GM23248 (cell line): ENCODE data around the gene RTN4R. TPM values are rescaled to one million over a fixed set of nuclear protein-coding genes. Genes with fewer than 3 reads are reported as not detected.

Experiments used
- DNase-seq: peaks from one replicate; pipeline ENCODE4 v3.0.0-alpha.2; 2015
- H2AFZ ChIP-seq: fragments of 200-600 bp; sonication (generic); 2 replicates; pipeline ENCODE4 v1.6.1; 2016; ENCODE audit warnings: antibody characterized with exemption
- H3F3A ChIP-seq: fragments of 200-600 bp; sonication (generic); 2 replicates; pipeline ENCODE4 v1.6.1; 2016; ENCODE audit warnings: mild to moderate bottlenecking, antibody characterized with exemption, mixed run types; ENCODE audit not compliant: insufficient read depth
- H3K27ac ChIP-seq: fragments of 200-600 bp; sonication (generic); 2 replicates; pipeline ENCODE4 v1.5.1; 2016; ENCODE audit warnings: mild to moderate bottlenecking
- H3K27me3 ChIP-seq: fragments of 200-600 bp; sonication (generic); replicated peaks from 2 replicates; pipeline ENCODE4 v1.6.1; 2016; ENCODE audit warnings: mild to moderate bottlenecking; ENCODE audit not compliant: insufficient read depth
- H3K36me3 ChIP-seq: fragments of 200-600 bp; sonication (generic); 2 replicates; pipeline ENCODE4 v1.6.1; 2016; ENCODE audit warnings: low read depth, mild to moderate bottlenecking
- H3K4me1 ChIP-seq: fragments of 200-600 bp; sonication (generic); 2 replicates; pipeline ENCODE4 v1.6.1; 2016; ENCODE audit warnings: mild to moderate bottlenecking; ENCODE audit not compliant: insufficient read depth
- H3K4me2 ChIP-seq: fragments of 200-600 bp; sonication (generic); one replicate; pipeline ENCODE4 v1.6.1; 2016; ENCODE audit warnings: mild to moderate bottlenecking; ENCODE audit not compliant: unreplicated experiment
- H3K4me3 ChIP-seq: fragments of 200-600 bp; sonication (generic); 2 replicates; pipeline ENCODE4 v1.5.1; 2016; ENCODE audit warnings: mild to moderate bottlenecking
- H3K79me2 ChIP-seq: fragments of 200-600 bp; sonication (generic); 2 replicates; pipeline ENCODE4 v1.6.1; 2016; ENCODE audit warnings: mild to moderate bottlenecking; ENCODE audit not compliant: insufficient read depth
- H3K9ac ChIP-seq: fragments of 200-600 bp; sonication (generic); 2 replicates; pipeline ENCODE4 v1.6.1; 2016; ENCODE audit warnings: mild to moderate bottlenecking
- H3K9me2 ChIP-seq: fragments of 200-600 bp; sonication (generic); 2 replicates; pipeline ENCODE4 v1.6.1; 2016; ENCODE audit warnings: mixed run types, mild to moderate bottlenecking, moderate library complexity; ENCODE audit not compliant: insufficient read depth
- H3K9me3 ChIP-seq: fragments of 200-600 bp; sonication (generic); one replicate; pipeline ENCODE4 v1.6.1; 2017; ENCODE audit warnings: low read depth
- H4K20me1 ChIP-seq: fragments of 200-600 bp; sonication (generic); 2 replicates; pipeline ENCODE4 v1.6.0; 2016; ENCODE audit not compliant: insufficient read depth
- EZH2 ChIP-seq: fragments of 200-600 bp; sonication (generic); IDR thresholded peaks from 2 replicates; pipeline ENCODE4 v1.6.1; 2018; ENCODE audit warnings: antibody characterized with exemption, mild to moderate bottlenecking; ENCODE audit not compliant: insufficient read depth, poor library complexity, severe bottlenecking
- EZH2phosphoT487 ChIP-seq: fragments of 200-600 bp; sonication (generic); IDR thresholded peaks from 2 replicates; pipeline ENCODE4 v1.6.1; 2018; ENCODE audit warnings: antibody characterized with exemption, moderate library complexity, mild to moderate bottlenecking, low read depth; ENCODE audit not compliant: insufficient read depth
- WGBS, 2 experiments: methylation state at CpG; one replicate each; pipeline ENCODE4 v1.1.6; 2015 to 2017; ENCODE audit warnings: low lambda C conversion rate in 2 of 2, low coverage in 1 of 2; ENCODE audit errors: missing lambda C conversion rate in 2 of 2; 5-methylcytosine and 5-hydroxymethylcytosine counted together
- in situ Hi-C: fragments of 300-500 bp; cut with MboI; formaldehyde crosslinking; loops from 2 replicates; pipeline ENCODE4 v1.15.0; 2020
- polyA plus RNA-seq: library from polyadenylated mRNA; unstranded; fragments of >200 nt; fragmentation: Nextera tagmentation; extraction: Ambion mirVana; gene quantifications from 2 replicates; pipeline ENCODE4 v1.2.1, GENCODE V29; 2016
- total RNA-seq: library from RNA; depleted of rRNA; stranded (reverse); fragments of >200 nt; shearing (Covaris generic); gene quantifications from 2 replicates; pipeline ENCODE4 v1.2.3, GENCODE V29; 2014

RTN4R gene
- total and polyA plus RNA-seq, 2 experiments from 2014 or later: 0.25 TPM; not detected in 1

DNA sequence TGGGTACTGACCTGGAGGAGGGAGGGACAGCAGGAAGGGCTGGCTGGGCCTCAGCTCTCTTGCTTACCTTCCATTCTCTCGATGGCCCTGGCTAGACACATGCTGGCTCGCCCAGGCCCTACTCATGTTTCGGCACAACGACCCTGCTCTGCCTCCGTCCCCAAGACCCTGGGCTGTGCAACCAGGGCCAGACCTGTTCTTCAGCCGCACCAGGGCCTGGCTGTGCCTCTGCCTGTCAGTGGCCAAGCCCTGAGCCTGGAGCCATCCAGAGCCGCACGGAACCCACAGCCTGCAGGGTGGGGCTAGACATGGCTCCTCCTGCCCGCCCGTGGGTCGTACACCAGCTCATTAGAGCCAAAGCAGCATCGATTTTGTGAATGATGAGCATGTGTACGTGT is 47.5 kb downstream of the RTN4R start:
- no peaks in the 10 kb centered on the region for H3K79me2 ChIP-seq
- 39% methylated on average over 11 to 13 of the region's 13 CpGs for WGBS, 2 experiments
- H3K9ac ChIP-seq: no peak overlapping the region
- in situ Hi-C loops: no loop called here
- no peak overlapping the region for H3K4me3 ChIP-seq
- no peaks in the 10 kb centered on the region for H3K9me3 ChIP-seq
- H4K20me1 ChIP-seq: no peaks in the 10 kb centered on the region
- H3K36me3 ChIP-seq: no peaks in the 10 kb centered on the region
- no peaks in the 10 kb centered on the region for H3K4me1 ChIP-seq
- H2AFZ ChIP-seq: no peak overlapping the region
- H3K27me3 ChIP-seq: peaks cover 5% of the 10 kb centered on the region
- no peak overlapping the region for H3K27ac ChIP-seq
- no peak for DNase-seq
- H3K9me2 ChIP-seq: no peaks in the 10 kb centered on the region
- H3F3A ChIP-seq: no peaks in the 10 kb centered on the region
- no peak overlapping the region for H3K4me2 ChIP-seq
- TF ChIP-seq EZH2phosphoT487 (no peak), EZH2 (no peak)

DNA sequence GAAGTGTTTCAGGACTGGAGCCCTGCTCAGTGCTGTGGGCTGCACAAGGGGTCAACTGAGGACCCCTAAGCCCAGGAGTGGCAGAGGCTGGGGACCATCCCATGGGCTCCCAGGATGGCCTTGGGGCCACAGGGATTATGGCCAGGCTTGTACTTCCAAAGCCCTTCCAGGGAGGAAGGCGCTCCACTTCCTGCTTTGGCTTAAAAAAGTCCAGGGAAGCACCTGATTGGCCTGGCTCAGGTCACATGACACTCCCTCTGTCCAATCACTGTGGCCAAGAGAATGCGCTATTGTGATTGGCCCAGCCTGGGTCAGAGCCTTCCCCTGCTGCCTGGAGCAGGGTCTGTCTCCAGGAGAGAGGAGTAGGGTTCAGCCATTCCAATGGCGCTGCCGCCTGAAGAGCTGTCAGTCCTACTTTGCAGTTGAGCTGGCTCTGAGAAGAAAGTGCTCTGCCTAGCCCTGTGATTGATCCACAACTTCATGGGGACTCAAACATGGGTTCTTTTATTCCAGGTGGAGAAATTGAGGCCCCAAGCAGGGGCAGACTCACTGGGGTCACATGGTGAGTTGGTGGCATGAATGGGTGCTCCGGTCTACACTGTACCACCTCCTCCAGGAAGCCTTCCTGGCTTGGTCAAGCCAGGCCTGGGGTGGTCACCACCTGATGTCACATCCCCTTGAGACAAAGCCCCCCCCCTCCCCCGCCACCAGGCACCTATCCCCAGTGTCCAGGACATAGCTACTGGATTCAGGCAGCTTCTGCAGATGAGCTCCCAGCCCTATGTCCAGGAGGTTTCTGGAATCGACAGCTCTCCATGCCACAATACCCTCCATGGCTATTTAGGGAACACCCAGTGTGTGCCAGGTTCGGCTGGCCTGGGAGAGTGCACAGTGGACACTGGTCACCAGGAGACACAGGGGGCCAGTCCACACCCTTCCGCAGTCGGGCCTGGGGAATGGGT is 48.2 kb downstream of the RTN4R start:
- 69 to 76% methylated on average over 10 of the region's 10 CpGs for WGBS, 2 experiments
- no peak overlapping the region for H2AFZ ChIP-seq

DNA sequence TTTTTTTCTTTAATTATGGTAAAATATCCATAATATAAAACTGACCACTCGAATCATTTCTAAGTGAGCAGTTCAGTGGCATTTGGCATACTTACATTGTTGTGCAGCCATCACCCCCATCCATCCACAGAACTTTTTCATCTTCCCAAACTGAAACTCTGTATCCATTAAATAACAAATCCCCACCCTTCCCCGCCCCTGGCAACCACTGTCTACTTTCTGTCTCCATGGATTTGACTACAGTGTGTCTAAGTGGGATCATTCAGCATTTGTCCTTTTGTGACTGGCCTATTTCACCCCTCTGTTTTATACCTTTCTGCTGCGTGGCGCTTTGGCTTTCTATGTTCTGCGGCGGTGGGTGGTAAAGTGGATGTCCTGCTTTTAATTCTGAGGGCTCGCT is 49.1 kb downstream of the RTN4R start:
- H4K20me1 ChIP-seq: no peaks in the 10 kb centered on the region
- H3K4me1 ChIP-seq: no peaks in the 10 kb centered on the region
- in situ Hi-C loops: no loop called here
- H3F3A ChIP-seq: no peaks in the 10 kb centered on the region
- no peaks in the 10 kb centered on the region for H3K36me3 ChIP-seq
- H3K9me2 ChIP-seq: no peaks in the 10 kb centered on the region
- TF ChIP-seq EZH2 (no peak), EZH2phosphoT487 (no peak)
- no peak overlapping the region for H3K27ac ChIP-seq
- H3K4me2 ChIP-seq: no peak overlapping the region
- no peak overlapping the region for H2AFZ ChIP-seq
- H3K27me3 ChIP-seq: peaks cover 5% of the 10 kb centered on the region
- H3K9ac ChIP-seq: no peak overlapping the region
- H3K4me3 ChIP-seq: no peak overlapping the region
- H3K79me2 ChIP-seq: no peaks in the 10 kb centered on the region
- WGBS, 2 experiments: 60 to 65% methylated on average over 7 of the region's 7 CpGs
- no peak for DNase-seq
- no peaks in the 10 kb centered on the region for H3K9me3 ChIP-seq

More for the DNA sequence above, 48.2 kb downstream of the RTN4R start:
- DNase-seq: no peak
- H3K4me2 ChIP-seq: no peak overlapping the region
- H3K9ac ChIP-seq: no peak overlapping the region
- no peaks in the 10 kb centered on the region for H3K4me1 ChIP-seq
- H3K79me2 ChIP-seq: no peaks in the 10 kb centered on the region
- no peak overlapping the region for H3K27ac ChIP-seq
- H3F3A ChIP-seq: no peaks in the 10 kb centered on the region
- no peaks in the 10 kb centered on the region for H3K9me3 ChIP-seq
- H3K9me2 ChIP-seq: no peaks in the 10 kb centered on the region
- no peak overlapping the region for H3K4me3 ChIP-seq
- peaks cover 5% of the 10 kb centered on the region for H3K27me3 ChIP-seq
- no peak for TF ChIP-seq EZH2
- no peak for TF ChIP-seq EZH2phosphoT487
- H3K36me3 ChIP-seq: no peaks in the 10 kb centered on the region
- in situ Hi-C loops: no loop called here
- no peaks in the 10 kb centered on the region for H4K20me1 ChIP-seq

DNA sequence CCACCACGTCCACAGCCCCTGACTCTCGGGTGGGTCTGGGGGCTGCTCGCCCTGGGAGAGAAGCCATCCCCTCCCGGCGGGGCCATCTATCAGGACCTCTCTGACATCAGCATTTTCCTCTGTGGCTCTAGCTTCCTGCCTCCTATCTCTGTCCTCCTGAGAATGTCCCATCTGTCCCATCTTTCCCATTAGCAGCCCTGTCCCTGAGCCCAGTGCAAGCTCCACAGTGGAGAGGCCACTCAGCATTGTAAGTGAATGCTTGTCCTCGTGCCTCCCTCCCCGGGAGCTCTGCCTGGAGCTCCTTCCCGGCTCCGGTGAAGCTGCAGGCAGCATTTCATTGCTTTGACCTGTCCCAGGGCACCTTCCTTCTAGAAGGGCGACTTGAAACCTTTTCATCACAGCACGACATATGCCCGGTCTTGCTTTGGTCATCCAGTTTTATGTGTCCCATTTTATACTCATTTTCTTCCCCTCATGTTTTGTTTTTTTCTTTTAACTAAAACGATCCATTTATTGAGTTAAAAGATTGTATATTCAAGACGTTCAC is 49.7 kb downstream of the RTN4R start:
- in situ Hi-C loops: no loop called here
- Histone ChIP-seq H3K4me1 (no peaks in the 10 kb centered on the region), H4K20me1 (no peaks in the 10 kb centered on the region), H3K9me2 (no peaks in the 10 kb centered on the region), H3K9me3 (no peaks in the 10 kb centered on the region), H3K36me3 (no peaks in the 10 kb centered on the region), H2AFZ (no peak overlapping the region), H3K79me2 (no peaks in the 10 kb centered on the region), H3K27me3 (peaks cover 5% of the 10 kb centered on the region), H3K27ac (no peak overlapping the region), H3F3A (no peaks in the 10 kb centered on the region), H3K4me3 (no peak overlapping the region), H3K9ac (no peak overlapping the region), H3K4me2 (no peak overlapping the region)
- DNase-seq: no peak
- WGBS, 2 experiments: 14 to 15% methylated on average over 14 of the region's 14 CpGs
- no peak for TF ChIP-seq EZH2
- no peak for TF ChIP-seq EZH2phosphoT487
